WERI-Rb-1 (cell line): ENCODE results near the gene TIPARP.
"Not testable (repeated sequence)": the region's sequence is repeated elsewhere in the genome, so short reads cannot be mapped to it uniquely, and the experiment has no call there.

Source experiments
- DNase-seq: peaks from one replicate; pipeline ENCODE4 v3.0.0-alpha.2; 2020
- H3K27ac ChIP-seq: fragments of 250-450 bp; sonication (Bioruptor Pico); 2 replicates; pipeline ENCODE4 v1.5.1; 2020; ENCODE audit warnings: mild to moderate bottlenecking, moderate library complexity
- H3K27me3 ChIP-seq: fragments of 250-450 bp; sonication (Bioruptor Pico); 2 replicates; pipeline ENCODE4 v1.5.1; 2021; ENCODE audit warnings: mild to moderate bottlenecking, low read depth, moderate library complexity; ENCODE audit not compliant: insufficient read depth, severe bottlenecking
- H3K36me3 ChIP-seq: fragments of 250-450 bp; sonication (Bioruptor Pico); 2 replicates; pipeline ENCODE4 v1.5.1; 2020; ENCODE audit warnings: mild to moderate bottlenecking, moderate library complexity
- H3K4me3 ChIP-seq: 2 replicates; pipeline ENCODE4 v1.5.1; 2011; ENCODE audit warnings: low read depth, mild to moderate bottlenecking, control low read depth, low read length
- H3K9me3 ChIP-seq: fragments of 250-450 bp; sonication (Bioruptor Pico); 2 replicates; pipeline ENCODE4 v1.5.1; 2021; ENCODE audit warnings: mild to moderate bottlenecking, moderate library complexity; ENCODE audit not compliant: severe bottlenecking
- CTCF ChIP-seq: IDR thresholded peaks from 2 replicates; pipeline ENCODE4 v1.5.1; 2011; ENCODE audit warnings: low read depth, mild to moderate bottlenecking, control low read depth, inconsistent platforms, low read length

Gene TIPARP

GRCh38 chr3:156729460-156730179 is 55.2 kb downstream of the TIPARP start:
- TF ChIP-seq CTCF = no peak
- Histone ChIP-seq H3K27me3 (no peaks in the 10 kb centered on the region), H3K36me3 (no peaks in the 10 kb centered on the region), H3K9me3 (no peaks in the 10 kb centered on the region), H3K27ac (no peak overlapping the region), H3K4me3 (no peak overlapping the region)
- no peak for DNase-seq

- H3K27me3 ChIP-seq = no peaks in the 10 kb centered on the region
- no peaks in the 10 kb centered on the region for H3K9me3 ChIP-seq
- no peak overlapping the region for H3K27ac ChIP-seq
- no peak overlapping the region for H3K4me3 ChIP-seq
- H3K36me3 ChIP-seq = no peaks in the 10 kb centered on the region
- DNase-seq = no peak
- TF ChIP-seq CTCF = no peak
These were observed 57.4 kb downstream of the TIPARP start for GRCh38 chr3:156731813-156732212.

- Histone ChIP-seq H3K27ac (no peak overlapping the region), H3K27me3 (no peaks in the 10 kb centered on the region), H3K9me3 (no peaks in the 10 kb centered on the region), H3K36me3 (no peaks in the 10 kb centered on the region), H3K4me3 (no peak overlapping the region)
- no peak for TF ChIP-seq CTCF
- DNase-seq = no peak
These were observed 57.9 kb downstream of the TIPARP start for GRCh38 chr3:156732261-156732660.

GRCh38 chr3:156732715-156733421 is 58.5 kb downstream of the TIPARP start:
- no peak for DNase-seq
- Histone ChIP-seq H3K4me3 (no peak overlapping the region), H3K9me3 (no peaks in the 10 kb centered on the region), H3K27me3 (no peaks in the 10 kb centered on the region), H3K27ac (no peak overlapping the region), H3K36me3 (no peaks in the 10 kb centered on the region)
- no peak for TF ChIP-seq CTCF

- not testable (repeated sequence) for H3K27me3 ChIP-seq, DNase-seq, H3K4me3 ChIP-seq, H3K27ac ChIP-seq, H3K9me3 ChIP-seq, H3K36me3 ChIP-seq
These were observed 60.3 kb downstream of the TIPARP start for GRCh38 chr3:156734661-156735060.

GRCh38 chr3:156735471-156735870 is 61.1 kb downstream of the TIPARP start:
- H3K27ac ChIP-seq = no peak overlapping the region
- no peak for DNase-seq
- TF ChIP-seq CTCF = no peak
- H3K27me3 ChIP-seq = no peaks in the 10 kb centered on the region
- H3K36me3 ChIP-seq = no peaks in the 10 kb centered on the region
- H3K4me3 ChIP-seq = no peak overlapping the region
- no peaks in the 10 kb centered on the region for H3K9me3 ChIP-seq

- not testable (repeated sequence) for H3K9me3 ChIP-seq
These were observed 62.7 kb downstream of the TIPARP start for GRCh38 chr3:156737049-156737448.

More at GRCh38 chr3:156737049-156737448, 62.7 kb downstream of the TIPARP start:
- not testable (repeated sequence) for H3K36me3 ChIP-seq, H3K27me3 ChIP-seq, H3K27ac ChIP-seq, H3K4me3 ChIP-seq, DNase-seq
